ENCODE results near the gene GMIP. TPM values are rescaled to one million over a fixed set of nuclear protein-coding genes. Genes with fewer than 3 reads are reported as not detected.
A peak's percentile ranks its signal among the peaks of the same experiment; 100 is the strongest.

Gene GMIP
- total and polyA plus RNA-seq, 2 of the 13 experiments (the other 11 are each of a cell fraction or from before 2014, with no cell fraction given) = 1.5 to 1.8 TPM

DNA sequence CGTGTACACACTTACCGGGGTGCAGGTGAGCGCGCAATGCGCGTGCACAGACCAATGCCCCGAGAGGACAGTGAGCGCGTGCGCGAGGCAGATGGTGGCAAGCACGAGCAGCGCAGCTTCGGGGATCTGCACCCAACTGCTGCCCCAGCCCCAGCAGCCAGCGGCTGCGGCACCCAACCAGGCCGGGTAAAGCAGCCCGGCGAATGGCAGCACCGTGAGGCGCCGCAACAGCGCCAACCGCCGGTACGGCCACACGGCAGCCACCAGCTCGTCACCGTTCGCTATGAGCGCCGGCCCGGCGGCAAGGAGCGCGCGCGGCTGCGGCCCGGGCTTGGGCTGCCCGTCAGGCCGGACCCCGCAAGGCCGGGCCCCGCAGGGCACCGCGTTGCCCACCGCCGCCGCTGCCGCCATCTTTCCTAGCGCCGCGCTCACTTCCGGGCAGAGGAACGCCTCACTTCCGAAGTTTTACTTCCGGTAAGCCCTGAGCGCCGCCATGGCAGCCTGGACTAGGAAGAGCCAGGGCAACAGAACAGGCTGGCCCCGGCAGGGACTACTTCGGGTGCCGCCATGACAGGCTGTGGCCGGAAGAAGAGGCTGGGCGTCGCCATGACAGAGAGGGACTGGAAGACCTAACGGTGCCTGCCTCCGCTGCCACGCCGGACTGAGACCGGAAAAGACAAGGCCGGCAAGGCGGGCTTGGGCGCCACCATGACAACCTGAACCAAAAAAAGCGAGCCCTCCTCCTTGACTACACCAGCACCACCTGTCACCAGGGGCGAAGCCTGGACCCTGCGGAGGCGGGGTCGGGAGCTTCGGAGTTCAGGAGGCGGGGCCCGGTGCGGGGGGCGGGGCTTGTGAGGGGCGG, 20.0 kb upstream of the GMIP start, which contains the start of gene ATP13A1 (continued):
- TF ChIP-seq, protein P1, sequence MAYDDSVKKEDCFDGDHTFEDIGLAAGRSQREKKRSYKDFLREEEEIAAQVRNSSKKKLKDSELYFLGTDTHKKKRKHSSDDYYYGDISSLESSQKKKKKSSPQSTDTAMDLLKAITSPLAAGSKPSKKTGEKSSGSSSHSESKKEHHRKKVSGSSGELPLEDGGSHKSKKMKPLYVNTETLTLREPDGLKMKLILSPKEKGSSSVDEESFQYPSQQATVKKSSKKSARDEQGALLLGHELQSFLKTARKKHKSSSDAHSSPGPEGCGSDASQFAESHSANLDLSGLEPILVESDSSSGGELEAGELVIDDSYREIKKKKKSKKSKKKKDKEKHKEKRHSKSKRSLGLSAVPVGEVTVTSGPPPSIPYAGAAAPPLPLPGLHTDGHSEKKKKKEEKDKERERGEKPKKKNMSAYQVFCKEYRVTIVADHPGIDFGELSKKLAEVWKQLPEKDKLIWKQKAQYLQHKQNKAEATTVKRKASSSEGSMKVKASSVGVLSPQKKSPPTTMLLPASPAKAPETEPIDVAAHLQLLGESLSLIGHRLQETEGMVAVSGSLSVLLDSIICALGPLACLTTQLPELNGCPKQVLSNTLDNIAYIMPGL (CRISPR knock-in tag; IDR thresholded peaks at IDR 0.05; ENCODE audit: borderline replicate concordance in 1 of 2, low read depth in 1 of 2) = peak in 1 of 2 experiments; percentile 12; a peak in 1 of 4 replicates
- TF ChIP-seq, protein P2, sequence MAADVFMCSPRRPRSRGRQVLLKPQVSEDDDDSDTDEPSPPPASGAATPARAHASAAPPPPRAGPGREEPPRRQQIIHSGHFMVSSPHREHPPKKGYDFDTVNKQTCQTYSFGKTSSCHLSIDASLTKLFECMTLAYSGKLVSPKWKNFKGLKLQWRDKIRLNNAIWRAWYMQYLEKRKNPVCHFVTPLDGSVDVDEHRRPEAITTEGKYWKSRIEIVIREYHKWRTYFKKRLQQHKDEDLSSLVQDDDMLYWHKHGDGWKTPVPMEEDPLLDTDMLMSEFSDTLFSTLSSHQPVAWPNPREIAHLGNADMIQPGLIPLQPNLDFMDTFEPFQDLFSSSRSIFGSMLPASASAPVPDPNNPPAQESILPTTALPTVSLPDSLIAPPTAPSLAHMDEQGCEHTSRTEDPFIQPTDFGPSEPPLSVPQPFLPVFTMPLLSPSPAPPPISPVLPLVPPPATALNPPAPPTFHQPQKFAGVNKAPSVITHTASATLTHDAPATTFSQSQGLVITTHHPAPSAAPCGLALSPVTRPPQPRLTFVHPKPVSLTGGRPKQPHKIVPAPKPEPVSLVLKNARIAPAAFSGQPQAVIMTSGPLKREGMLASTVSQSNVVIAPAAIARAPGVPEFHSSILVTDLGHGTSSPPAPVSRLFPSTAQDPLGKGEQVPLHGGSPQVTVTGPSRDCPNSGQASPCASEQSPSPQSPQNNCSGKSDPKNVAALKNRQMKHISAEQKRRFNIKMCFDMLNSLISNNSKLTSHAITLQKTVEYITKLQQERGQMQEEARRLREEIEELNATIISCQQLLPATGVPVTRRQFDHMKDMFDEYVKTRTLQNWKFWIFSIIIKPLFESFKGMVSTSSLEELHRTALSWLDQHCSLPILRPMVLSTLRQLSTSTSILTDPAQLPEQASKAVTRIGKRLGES (CRISPR knock-in tag; IDR thresholded peaks at IDR 0.05; ENCODE audit: borderline replicate concordance) = no peak
- TF ChIP-seq ZNF335 (CRISPR knock-in tag; IDR thresholded peaks at IDR 0.05) (peak; percentile 95), ZNF501 (CRISPR knock-in tag; IDR thresholded peaks at IDR 0.05) (no peak), KDM3A (CRISPR knock-in tag; IDR thresholded peaks at IDR 0.05; ENCODE audit: low read depth) (no peak), ZNF317 (CRISPR knock-in tag; IDR thresholded peaks at IDR 0.05) (peak; percentile 28; the same call in 1 of the 2 replicates), STAG1 (CRISPR knock-in tag; IDR thresholded peaks at IDR 0.05) (no peak), ZNF30 (CRISPR knock-in tag; IDR thresholded peaks at IDR 0.05) (no peak), ZNF326 (CRISPR knock-in tag; IDR thresholded peaks at IDR 0.05; ENCODE audit: borderline replicate concordance) (no peak), ZSCAN31 (CRISPR knock-in tag; IDR thresholded peaks at IDR 0.05; ENCODE audit: low read depth) (peak; percentile 78), RAD51 (IDR thresholded peaks at IDR 0.05; ENCODE audit: borderline replicate concordance) (no peak), MEIS2 (CRISPR knock-in tag; IDR thresholded peaks at IDR 0.05) (peak; percentile 48), CC2D1A (CRISPR knock-in tag; IDR thresholded peaks at IDR 0.05) (no peak), IRF2 (CRISPR knock-in tag; IDR thresholded peaks at IDR 0.05) (peak; percentile 69; the same call in 1 of the 2 replicates), ZIK1 (CRISPR knock-in tag; IDR thresholded peaks at IDR 0.05; ENCODE audit: borderline replicate concordance, low read depth) (no peak), NCOA1 (CRISPR knock-in tag; IDR thresholded peaks at IDR 0.05) (no peak), ZNF260 (CRISPR knock-in tag; IDR thresholded peaks at IDR 0.05; ENCODE audit: borderline replicate concordance, low read depth) (no peak)
- TF ChIP-seq, protein P3, sequence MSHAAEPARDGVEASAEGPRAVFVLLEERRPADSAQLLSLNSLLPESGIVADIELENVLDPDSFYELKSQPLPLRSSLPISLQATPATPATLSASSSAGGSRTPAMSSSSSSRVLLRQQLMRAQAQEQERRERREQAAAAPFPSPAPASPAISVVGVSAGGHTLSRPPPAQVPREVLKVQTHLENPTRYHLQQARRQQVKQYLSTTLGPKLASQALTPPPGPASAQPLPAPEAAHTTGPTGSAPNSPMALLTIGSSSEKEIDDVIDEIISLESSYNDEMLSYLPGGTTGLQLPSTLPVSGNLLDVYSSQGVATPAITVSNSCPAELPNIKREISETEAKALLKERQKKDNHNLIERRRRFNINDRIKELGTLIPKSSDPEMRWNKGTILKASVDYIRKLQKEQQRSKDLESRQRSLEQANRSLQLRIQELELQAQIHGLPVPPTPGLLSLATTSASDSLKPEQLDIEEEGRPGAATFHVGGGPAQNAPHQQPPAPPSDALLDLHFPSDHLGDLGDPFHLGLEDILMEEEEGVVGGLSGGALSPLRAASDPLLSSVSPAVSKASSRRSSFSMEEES (CRISPR knock-in tag; IDR thresholded peaks at IDR 0.05) = no peak
- TF ChIP-seq, protein P4, sequence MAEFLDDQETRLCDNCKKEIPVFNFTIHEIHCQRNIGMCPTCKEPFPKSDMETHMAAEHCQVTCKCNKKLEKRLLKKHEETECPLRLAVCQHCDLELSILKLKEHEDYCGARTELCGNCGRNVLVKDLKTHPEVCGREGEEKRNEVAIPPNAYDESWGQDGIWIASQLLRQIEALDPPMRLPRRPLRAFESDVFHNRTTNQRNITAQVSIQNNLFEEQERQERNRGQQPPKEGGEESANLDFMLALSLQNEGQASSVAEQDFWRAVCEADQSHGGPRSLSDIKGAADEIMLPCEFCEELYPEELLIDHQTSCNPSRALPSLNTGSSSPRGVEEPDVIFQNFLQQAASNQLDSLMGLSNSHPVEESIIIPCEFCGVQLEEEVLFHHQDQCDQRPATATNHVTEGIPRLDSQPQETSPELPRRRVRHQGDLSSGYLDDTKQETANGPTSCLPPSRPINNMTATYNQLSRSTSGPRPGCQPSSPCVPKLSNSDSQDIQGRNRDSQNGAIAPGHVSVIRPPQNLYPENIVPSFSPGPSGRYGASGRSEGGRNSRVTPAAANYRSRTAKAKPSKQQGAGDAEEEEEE (CRISPR knock-in tag; IDR thresholded peaks at IDR 0.05; ENCODE audit: borderline replicate concordance) = no peak

All from HepG2 (cell line).